ENCODE data around the gene TMEM273.

- TF ChIP-seq, protein P1, sequence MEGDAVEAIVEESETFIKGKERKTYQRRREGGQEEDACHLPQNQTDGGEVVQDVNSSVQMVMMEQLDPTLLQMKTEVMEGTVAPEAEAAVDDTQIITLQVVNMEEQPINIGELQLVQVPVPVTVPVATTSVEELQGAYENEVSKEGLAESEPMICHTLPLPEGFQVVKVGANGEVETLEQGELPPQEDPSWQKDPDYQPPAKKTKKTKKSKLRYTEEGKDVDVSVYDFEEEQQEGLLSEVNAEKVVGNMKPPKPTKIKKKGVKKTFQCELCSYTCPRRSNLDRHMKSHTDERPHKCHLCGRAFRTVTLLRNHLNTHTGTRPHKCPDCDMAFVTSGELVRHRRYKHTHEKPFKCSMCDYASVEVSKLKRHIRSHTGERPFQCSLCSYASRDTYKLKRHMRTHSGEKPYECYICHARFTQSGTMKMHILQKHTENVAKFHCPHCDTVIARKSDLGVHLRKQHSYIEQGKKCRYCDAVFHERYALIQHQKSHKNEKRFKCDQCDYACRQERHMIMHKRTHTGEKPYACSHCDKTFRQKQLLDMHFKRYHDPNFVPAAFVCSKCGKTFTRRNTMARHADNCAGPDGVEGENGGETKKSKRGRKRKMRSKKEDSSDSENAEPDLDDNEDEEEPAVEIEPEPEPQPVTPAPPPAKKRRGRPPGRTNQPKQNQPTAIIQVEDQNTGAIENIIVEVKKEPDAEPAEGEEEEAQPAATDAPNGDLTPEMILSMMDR (conservative IDR thresholded peaks at IDR 0.05): no peak
- no peak for TF ChIP-seq ZFX (IDR thresholded peaks at IDR 0.05)
These were observed 52.4 kb downstream of the TMEM273 start for GRCh38 chr10:49135575-49136313.

Data from C4-2B (cell line).